ENCODE results near the gene TCF7. TPM values are rescaled to one million over a fixed set of nuclear protein-coding genes. Genes with fewer than 3 reads are reported as not detected.

TCF7 gene
- total and polyA plus RNA-seq, 2 donors (not counting 1 experiment from before 2014, with no cell fraction given) = 3.1 to 3.3 TPM

- no peak overlapping the region for H3K9ac ChIP-seq (ENCODE audit: insufficient read depth, low read length)
- H3K79me2 ChIP-seq (ENCODE audit: control insufficient read depth, insufficient read depth, low read length) = no peaks in the 10 kb centered on the region
- H4K20me1 ChIP-seq (ENCODE audit: control insufficient read depth, extremely low read depth, insufficient read depth, low read length) = no peaks in the 10 kb centered on the region
- H3K4me2 ChIP-seq (ENCODE audit: extremely low read depth, insufficient read depth, low read length) = no peak overlapping the region
- no peak overlapping the region for H3K27ac ChIP-seq (ENCODE audit: insufficient read depth, low read length)
- DNase-seq (ENCODE audit: low read depth in 2 of 2) = no peak
- no peaks in the 10 kb centered on the region for H3K9me3 ChIP-seq (ENCODE audit: control insufficient read depth, insufficient read depth, low read depth, low read length)
- H2AFZ ChIP-seq (ENCODE audit: low read length) = no peak overlapping the region
- TF ChIP-seq CTCF (conservative IDR thresholded peaks at IDR 0.05 in 1 of 2, IDR thresholded peaks at IDR 0.05 in 1 of 2; ENCODE audit: low read depth in 1 of 2, low read length in 2 of 2) (no peak), EZH2 (IDR thresholded peaks at IDR 0.05; ENCODE audit: low read length, missing control alignments) (no peak)
- H3K4me3 ChIP-seq (replicated peaks in 1 of 4; ENCODE audit: control extremely low read depth in 1 of 4, insufficient read depth in 1 of 4, low read depth in 3 of 4, low read length in 4 of 4) = no peak overlapping the region
- peaks cover 10% of the 10 kb centered on the region for H3K36me3 ChIP-seq (ENCODE audit: control insufficient read depth, insufficient read depth, low read length)
- no peaks in the 10 kb centered on the region for H3K27me3 ChIP-seq (ENCODE audit: control insufficient read depth, insufficient read depth, low read length)
- H3K4me1 ChIP-seq (ENCODE audit: control insufficient read depth, extremely low read depth, insufficient read depth, low read length) = peaks cover 8% of the 10 kb centered on the region
Observed at GRCh38 chr5:134136771-134137170, 22.3 kb downstream of the TCF7 start.

DNA sequence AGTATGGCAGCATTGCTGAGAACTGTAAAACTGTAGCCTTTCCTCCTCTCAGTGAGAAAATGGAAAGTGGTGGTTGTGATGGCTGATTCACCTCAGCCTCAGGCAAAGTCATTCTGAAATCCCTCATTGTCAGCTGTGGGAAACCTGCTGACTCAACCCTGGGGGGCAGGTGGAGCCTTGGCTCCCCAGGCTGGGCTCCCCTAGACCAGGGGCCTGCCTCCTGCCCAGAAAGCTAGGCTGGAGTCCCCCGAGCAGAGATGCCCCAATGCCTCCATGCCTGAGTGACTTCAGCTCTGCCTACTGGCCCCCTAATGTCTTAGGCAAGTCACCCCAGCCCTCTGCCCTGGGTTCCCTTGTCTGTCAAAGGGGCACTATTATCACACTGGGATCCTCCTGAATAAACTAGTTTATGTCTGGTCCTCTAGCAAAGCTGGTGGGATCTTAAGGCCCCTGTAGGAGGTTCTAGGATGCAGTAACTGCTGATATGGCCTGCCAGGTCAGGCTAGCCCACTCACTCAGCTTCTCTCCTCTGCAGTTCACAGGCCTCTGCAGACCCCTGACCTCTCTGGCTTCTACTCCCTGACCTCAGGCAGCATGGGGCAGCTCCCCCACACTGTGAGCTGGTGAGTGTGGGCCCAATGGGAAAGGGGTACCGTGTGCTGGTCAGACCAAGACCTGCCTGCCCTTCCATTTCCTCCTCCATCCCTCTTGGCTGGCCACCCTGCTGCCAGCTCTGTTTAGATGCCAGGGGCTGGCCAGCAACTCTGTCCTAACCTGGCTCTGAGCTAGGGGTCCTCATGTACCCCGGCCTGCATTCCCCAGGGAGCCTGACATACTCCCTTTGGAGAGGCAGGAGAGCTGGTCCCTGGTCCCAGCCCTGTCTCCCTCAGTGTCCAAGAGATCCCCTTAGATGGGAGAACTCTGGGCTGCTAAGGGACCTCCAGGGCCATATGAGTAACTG, 24.2 kb downstream of the TCF7 start:
- peak in 1 of 2 donors; percentile 68 for DNase-seq (ENCODE audit: low read depth in 2 of 2)
- Histone ChIP-seq H3K27me3 (ENCODE audit: control insufficient read depth, insufficient read depth, low read length) (no peaks in the 10 kb centered on the region), H3K9me3 (ENCODE audit: control insufficient read depth, insufficient read depth, low read depth, low read length) (no peaks in the 10 kb centered on the region), H3K4me2 (ENCODE audit: extremely low read depth, insufficient read depth, low read length) (no peak overlapping the region), H3K4me3 (replicated peaks in 1 of 4; ENCODE audit: control extremely low read depth in 1 of 4, insufficient read depth in 1 of 4, low read depth in 3 of 4, low read length in 4 of 4) (no peak overlapping the region), H3K79me2 (ENCODE audit: control insufficient read depth, insufficient read depth, low read length) (no peaks in the 10 kb centered on the region), H2AFZ (ENCODE audit: low read length) (no peak overlapping the region), H3K9ac (ENCODE audit: insufficient read depth, low read length) (no peak overlapping the region), H3K36me3 (ENCODE audit: control insufficient read depth, insufficient read depth, low read length) (peaks cover 16% of the 10 kb centered on the region), H3K4me1 (ENCODE audit: control insufficient read depth, extremely low read depth, insufficient read depth, low read length) (peaks cover 8% of the 10 kb centered on the region), H4K20me1 (ENCODE audit: control insufficient read depth, extremely low read depth, insufficient read depth, low read length) (no peaks in the 10 kb centered on the region), H3K27ac (ENCODE audit: insufficient read depth, low read length) (no peak overlapping the region)
- no peak for TF ChIP-seq CTCF (conservative IDR thresholded peaks at IDR 0.05 in 1 of 2, IDR thresholded peaks at IDR 0.05 in 1 of 2; ENCODE audit: low read depth in 1 of 2, low read length in 2 of 2)
- TF ChIP-seq EZH2 (IDR thresholded peaks at IDR 0.05; ENCODE audit: low read length, missing control alignments) = no peak

DNA sequence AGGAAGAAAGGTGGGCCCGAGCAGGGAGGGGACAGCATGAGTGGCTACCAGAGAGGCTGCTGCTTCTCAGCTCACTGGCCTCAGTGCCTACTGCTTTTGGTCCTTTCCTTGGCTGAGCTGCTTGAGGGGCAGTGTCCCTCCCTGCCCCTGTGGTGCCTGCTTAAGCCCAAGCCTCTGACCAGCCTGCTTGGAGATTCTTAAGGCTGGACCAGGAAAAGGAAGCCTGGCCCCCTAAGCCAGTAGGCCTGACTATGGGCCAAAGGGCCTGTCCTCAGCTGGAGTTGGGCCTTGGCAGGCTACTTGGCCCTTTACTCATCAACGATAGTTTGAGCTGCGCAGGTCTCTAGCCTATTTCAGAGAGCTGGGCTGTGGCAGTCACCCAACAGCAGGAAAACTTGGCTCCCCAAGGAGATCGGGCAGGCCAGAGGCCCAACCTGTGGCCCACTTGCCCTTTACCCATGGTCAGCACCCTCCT, 24.9 kb downstream of the TCF7 start:
- Histone ChIP-seq H3K4me2 (ENCODE audit: extremely low read depth, insufficient read depth, low read length) (no peak overlapping the region), H3K27ac (ENCODE audit: insufficient read depth, low read length) (no peak overlapping the region), H4K20me1 (ENCODE audit: control insufficient read depth, extremely low read depth, insufficient read depth, low read length) (peaks cover 2% of the 10 kb centered on the region), H3K9me3 (ENCODE audit: control insufficient read depth, insufficient read depth, low read depth, low read length) (no peaks in the 10 kb centered on the region), H3K79me2 (ENCODE audit: control insufficient read depth, insufficient read depth, low read length) (no peaks in the 10 kb centered on the region), H3K27me3 (ENCODE audit: control insufficient read depth, insufficient read depth, low read length) (no peaks in the 10 kb centered on the region), H2AFZ (ENCODE audit: low read length) (no peak overlapping the region), H3K4me3 (replicated peaks in 1 of 4; ENCODE audit: control extremely low read depth in 1 of 4, insufficient read depth in 1 of 4, low read depth in 3 of 4, low read length in 4 of 4) (no peak overlapping the region), H3K9ac (ENCODE audit: insufficient read depth, low read length) (no peak overlapping the region), H3K36me3 (ENCODE audit: control insufficient read depth, insufficient read depth, low read length) (peaks cover 20% of the 10 kb centered on the region), H3K4me1 (ENCODE audit: control insufficient read depth, extremely low read depth, insufficient read depth, low read length) (peaks cover 8% of the 10 kb centered on the region)
- TF ChIP-seq CTCF (conservative IDR thresholded peaks at IDR 0.05 in 1 of 2, IDR thresholded peaks at IDR 0.05 in 1 of 2; ENCODE audit: low read depth in 1 of 2, low read length in 2 of 2) (no peak), EZH2 (IDR thresholded peaks at IDR 0.05; ENCODE audit: low read length, missing control alignments) (no peak)
- DNase-seq (ENCODE audit: low read depth in 2 of 2) = no peak

Measured in fibroblast of lung (primary cell).